HL-60 (cell line): Measurements from ENCODE around the gene TFF2.

Source experiments
- GABPA ChIP-seq: IDR thresholded peaks from 2 replicates; pipeline ENCODE4 v1.6.1; 2012; ENCODE audit warnings: low read depth
- SPI1 ChIP-seq: IDR thresholded peaks from 2 replicates; pipeline ENCODE4 v1.6.1; 2012; ENCODE audit warnings: low read depth, mild to moderate bottlenecking, borderline replicate concordance
- TF ChIP-seq, protein P1 (sequence below): IDR thresholded peaks from one replicate; pipeline ENCODE4 v1.5.1; 2011; ENCODE audit warnings: low read length, control low read depth, inconsistent platforms; ENCODE audit not compliant: insufficient read depth

DNA sequence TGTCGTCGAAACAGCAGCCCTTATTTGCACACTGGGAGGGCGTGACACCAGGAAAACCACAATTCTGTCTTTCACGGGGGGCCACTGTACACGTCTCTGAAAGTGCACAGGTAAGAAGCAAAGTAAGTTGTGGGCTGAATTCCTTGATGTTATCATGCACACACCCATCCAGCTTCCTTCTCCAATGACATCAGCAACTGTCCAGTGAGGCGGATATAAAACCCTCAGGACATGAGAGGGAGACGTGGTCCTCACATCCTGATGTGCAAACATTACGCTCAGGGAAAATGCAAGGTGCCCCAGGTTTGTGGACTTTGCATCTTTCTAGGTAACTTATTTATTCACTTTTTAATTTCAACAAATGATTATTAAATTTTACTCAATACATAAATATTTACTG lies 12.5 kb upstream of the TFF2 start:
- TF ChIP-seq, protein P1, sequence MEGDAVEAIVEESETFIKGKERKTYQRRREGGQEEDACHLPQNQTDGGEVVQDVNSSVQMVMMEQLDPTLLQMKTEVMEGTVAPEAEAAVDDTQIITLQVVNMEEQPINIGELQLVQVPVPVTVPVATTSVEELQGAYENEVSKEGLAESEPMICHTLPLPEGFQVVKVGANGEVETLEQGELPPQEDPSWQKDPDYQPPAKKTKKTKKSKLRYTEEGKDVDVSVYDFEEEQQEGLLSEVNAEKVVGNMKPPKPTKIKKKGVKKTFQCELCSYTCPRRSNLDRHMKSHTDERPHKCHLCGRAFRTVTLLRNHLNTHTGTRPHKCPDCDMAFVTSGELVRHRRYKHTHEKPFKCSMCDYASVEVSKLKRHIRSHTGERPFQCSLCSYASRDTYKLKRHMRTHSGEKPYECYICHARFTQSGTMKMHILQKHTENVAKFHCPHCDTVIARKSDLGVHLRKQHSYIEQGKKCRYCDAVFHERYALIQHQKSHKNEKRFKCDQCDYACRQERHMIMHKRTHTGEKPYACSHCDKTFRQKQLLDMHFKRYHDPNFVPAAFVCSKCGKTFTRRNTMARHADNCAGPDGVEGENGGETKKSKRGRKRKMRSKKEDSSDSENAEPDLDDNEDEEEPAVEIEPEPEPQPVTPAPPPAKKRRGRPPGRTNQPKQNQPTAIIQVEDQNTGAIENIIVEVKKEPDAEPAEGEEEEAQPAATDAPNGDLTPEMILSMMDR, result no peak
- no peak for TF ChIP-seq SPI1
- TF ChIP-seq GABPA, result no peak
